A375 (cell line): Measurements from ENCODE around the gene PPIL6. TPM values are rescaled to one million over a fixed set of nuclear protein-coding genes. Genes with fewer than 3 reads are reported as not detected.

Source experiments
- total RNA-seq: library from RNA; depleted of rRNA; stranded (reverse); fragments of >200 nt; shearing (Covaris generic); gene quantifications from 2 replicates; pipeline ENCODE4 v1.2.3, GENCODE V29; 2014; rRNA removed

PPIL6 gene
- 0.91 and 1.2 TPM in 2 replicates for total RNA-seq

GRCh38 chr6:109440331-109441068 lies at the start of gene PPIL6, which contains the start of gene SMPD2:
PPIL6 (minus strand) TSS chr6:109440628; CDS start chr6:109440590, 38 bp downstream.
SMPD2 (plus strand) TSS chr6:109440724; CDS start chr6:109441122, 398 bp downstream.

GRCh38 chr6:109482905-109483734 lies 42.7 kb upstream of the PPIL6 start, which contains the start of gene ZBTB24:
ZBTB24 (minus strand) TSS chr6:109483219; CDS start chr6:109482026, 1,193 bp downstream.

GRCh38 chr6:109455437-109456110 lies 15.1 kb upstream of the PPIL6 start, which contains the start of gene MICAL1:
MICAL1 (minus strand) TSS chr6:109455772; CDS start chr6:109454196, 1,576 bp downstream.

GRCh38 chr6:109381747-109382575 lies 58.5 kb downstream of the PPIL6 start, which contains the start of gene CD164:
CD164 (minus strand) TSS chr6:109382467; CDS start chr6:109382378, 89 bp downstream.

Other genes starting within 250 kb of the PPIL6 start
- gene CD164, start 58.2 kb downstream of the PPIL6 start, total RNA-seq, result 52.1 and 53.8 TPM in 2 replicates
- 10.0 and 11.0 TPM in 2 replicates for gene SMPD2, start 96 bp upstream of the PPIL6 start, total RNA-seq
- 22.5 and 22.9 TPM in 2 replicates for gene MICAL1, start 15.1 kb upstream of the PPIL6 start, total RNA-seq
- 5.4 and 5.7 TPM in 2 replicates for gene ZBTB24, start 42.6 kb upstream of the PPIL6 start, total RNA-seq